ENCODE measurements around the gene SESN1.

GRCh38 chr6:108996208-108996607 is 98.4 kb downstream of the SESN1 start:
- TF ChIP-seq POLR2A (IDR thresholded peaks at IDR 0.05), result no peak
- TF ChIP-seq CTCF (IDR thresholded peaks at IDR 0.05), result no peak
